ENCODE results near the gene RAPSN.
A peak's percentile ranks its signal among the peaks of the same experiment; 100 is the strongest.

Gene RAPSN

GRCh38 chr11:47403571-47403970, 45.4 kb downstream of the RAPSN start:
- Histone ChIP-seq H3K9ac (ENCODE audit: insufficient read length) (no peak overlapping the region), H3K27ac (no peak overlapping the region), H3K9me3 (ENCODE audit: low read depth, low read length) (no peaks in the 10 kb centered on the region), H3K4me3 (no peak overlapping the region), H3K36me3 (ENCODE audit: insufficient read depth, low read length) (no peaks in the 10 kb centered on the region)
- TF ChIP-seq EZH2 (IDR thresholded peaks at IDR 0.05) (no peak), FOXP2 (optimal IDR thresholded peaks at IDR 0.05; ENCODE audit: control extremely low read depth, extremely low read length, insufficient read depth) (no peak), POLR2AphosphoS5 (IDR thresholded peaks at IDR 0.05; ENCODE audit: borderline replicate concordance, low read depth, low read length) (no peak)
- no peak for DNase-seq (ENCODE audit: low read depth, low spot score)

GRCh38 chr11:47403135-47403534, 45.8 kb downstream of the RAPSN start:
- no peaks in the 10 kb centered on the region for H3K9me3 ChIP-seq (ENCODE audit: low read depth, low read length)
- H3K36me3 ChIP-seq (ENCODE audit: insufficient read depth, low read length): no peaks in the 10 kb centered on the region
- DNase-seq (ENCODE audit: low read depth, low spot score): no peak
- no peak for TF ChIP-seq POLR2AphosphoS5 (IDR thresholded peaks at IDR 0.05; ENCODE audit: borderline replicate concordance, low read depth, low read length)
- no peak for TF ChIP-seq FOXP2 (optimal IDR thresholded peaks at IDR 0.05; ENCODE audit: control extremely low read depth, extremely low read length, insufficient read depth)
- TF ChIP-seq EZH2 (IDR thresholded peaks at IDR 0.05): no peak
- H3K27ac ChIP-seq: no peak overlapping the region
- no peak overlapping the region for H3K4me3 ChIP-seq
- no peak overlapping the region for H3K9ac ChIP-seq (ENCODE audit: insufficient read length)

- H3K9me3 ChIP-seq (ENCODE audit: low read depth, low read length): no peaks in the 10 kb centered on the region
- TF ChIP-seq FOXP2 (optimal IDR thresholded peaks at IDR 0.05; ENCODE audit: control extremely low read depth, extremely low read length, insufficient read depth) (no peak), EZH2 (IDR thresholded peaks at IDR 0.05) (no peak), POLR2AphosphoS5 (IDR thresholded peaks at IDR 0.05; ENCODE audit: borderline replicate concordance, low read depth, low read length) (no peak)
- H3K27ac ChIP-seq: peak overlapping the region; percentile 69
- H3K9ac ChIP-seq (ENCODE audit: insufficient read length): no peak overlapping the region
- no peak for DNase-seq (ENCODE audit: low read depth, low spot score)
- H3K36me3 ChIP-seq (ENCODE audit: insufficient read depth, low read length): no peaks in the 10 kb centered on the region
- peak overlapping the region; percentile 82; the same call in 1 of the 2 replicates for H3K4me3 ChIP-seq
These were observed 48.1 kb downstream of the RAPSN start for GRCh38 chr11:47400768-47401279.

GRCh38 chr11:47399860-47400767, 48.8 kb downstream of the RAPSN start:
- no peaks in the 10 kb centered on the region for H3K9me3 ChIP-seq (ENCODE audit: low read depth, low read length)
- H3K27ac ChIP-seq: peak overlapping the region; percentile 69; the same call in 1 of the 2 replicates
- peak overlapping the region; percentile 82 for H3K4me3 ChIP-seq
- H3K36me3 ChIP-seq (ENCODE audit: insufficient read depth, low read length): no peaks in the 10 kb centered on the region
- H3K9ac ChIP-seq (ENCODE audit: insufficient read length): peak overlapping the region; percentile 67
- TF ChIP-seq FOXP2 (optimal IDR thresholded peaks at IDR 0.05; ENCODE audit: control extremely low read depth, extremely low read length, insufficient read depth) (no peak), POLR2AphosphoS5 (IDR thresholded peaks at IDR 0.05; ENCODE audit: borderline replicate concordance, low read depth, low read length) (0 out of 2 replicates have a peak, but pooled peaks have one; percentile 38), EZH2 (IDR thresholded peaks at IDR 0.05) (no peak)
- DNase-seq (ENCODE audit: low read depth, low spot score): no peak

GRCh38 chr11:47398551-47398950, 50.4 kb downstream of the RAPSN start:
- H3K9ac ChIP-seq (ENCODE audit: insufficient read length): no peak overlapping the region

GRCh38 chr11:47398011-47398410, 50.9 kb downstream of the RAPSN start:
- Histone ChIP-seq H3K4me3 (no peak overlapping the region), H3K9me3 (ENCODE audit: low read depth, low read length) (no peaks in the 10 kb centered on the region), H3K9ac (ENCODE audit: insufficient read length) (no peak overlapping the region), H3K27ac (0 out of 2 replicates have a peak overlapping the region, but pooled peaks have one; percentile 26), H3K36me3 (ENCODE audit: insufficient read depth, low read length) (no peaks in the 10 kb centered on the region)
- TF ChIP-seq FOXP2 (optimal IDR thresholded peaks at IDR 0.05; ENCODE audit: control extremely low read depth, extremely low read length, insufficient read depth): no peak
- no peak for TF ChIP-seq EZH2 (IDR thresholded peaks at IDR 0.05)
- TF ChIP-seq POLR2AphosphoS5 (IDR thresholded peaks at IDR 0.05; ENCODE audit: borderline replicate concordance, low read depth, low read length): no peak
- DNase-seq (ENCODE audit: low read depth, low spot score): no peak

More at GRCh38 chr11:47398551-47398950, 50.4 kb downstream of the RAPSN start:
- no peaks in the 10 kb centered on the region for H3K36me3 ChIP-seq (ENCODE audit: insufficient read depth, low read length)
- no peak overlapping the region for H3K4me3 ChIP-seq
- no peaks in the 10 kb centered on the region for H3K9me3 ChIP-seq (ENCODE audit: low read depth, low read length)
- no peak for DNase-seq (ENCODE audit: low read depth, low spot score)
- no peak overlapping the region for H3K27ac ChIP-seq
- TF ChIP-seq POLR2AphosphoS5 (IDR thresholded peaks at IDR 0.05; ENCODE audit: borderline replicate concordance, low read depth, low read length) (no peak), EZH2 (IDR thresholded peaks at IDR 0.05) (no peak), FOXP2 (optimal IDR thresholded peaks at IDR 0.05; ENCODE audit: control extremely low read depth, extremely low read length, insufficient read depth) (no peak)

- Histone ChIP-seq H3K9me3 (ENCODE audit: low read depth, low read length) (no peaks in the 10 kb centered on the region), H3K9ac (ENCODE audit: insufficient read length) (no peak overlapping the region), H3K36me3 (ENCODE audit: insufficient read depth, low read length) (no peaks in the 10 kb centered on the region), H3K4me3 (no peak overlapping the region), H3K27ac (no peak overlapping the region)
- DNase-seq (ENCODE audit: low read depth, low spot score): no peak
- TF ChIP-seq EZH2 (IDR thresholded peaks at IDR 0.05) (no peak), POLR2AphosphoS5 (IDR thresholded peaks at IDR 0.05; ENCODE audit: borderline replicate concordance, low read depth, low read length) (no peak), FOXP2 (optimal IDR thresholded peaks at IDR 0.05; ENCODE audit: control extremely low read depth, extremely low read length, insufficient read depth) (no peak)
These were observed 53.0 kb downstream of the RAPSN start for GRCh38 chr11:47396049-47396320.

- H3K9me3 ChIP-seq (ENCODE audit: low read depth, low read length): no peaks in the 10 kb centered on the region
- H3K4me3 ChIP-seq: no peak overlapping the region
- H3K27ac ChIP-seq: no peak overlapping the region
- TF ChIP-seq POLR2AphosphoS5 (IDR thresholded peaks at IDR 0.05; ENCODE audit: borderline replicate concordance, low read depth, low read length) (no peak), FOXP2 (optimal IDR thresholded peaks at IDR 0.05; ENCODE audit: control extremely low read depth, extremely low read length, insufficient read depth) (no peak), EZH2 (IDR thresholded peaks at IDR 0.05) (no peak)
- no peak for DNase-seq (ENCODE audit: low read depth, low spot score)
- H3K9ac ChIP-seq (ENCODE audit: insufficient read length): no peak overlapping the region
- no peaks in the 10 kb centered on the region for H3K36me3 ChIP-seq (ENCODE audit: insufficient read depth, low read length)
These were observed 53.5 kb downstream of the RAPSN start for GRCh38 chr11:47395223-47396048.
